AG09319 (cell line): ENCODE data around the gene SPPL3.

Experiments
- DNase-seq: peaks from one replicate; pipeline ENCODE4 v3.0.0-alpha.2; 2010; ENCODE audit warnings: low read depth; ENCODE audit errors: extremely low read depth
- CTCF ChIP-seq: IDR thresholded peaks from 2 replicates; pipeline ENCODE4 v1.5.1; 2011; ENCODE audit warnings: low read depth, mild to moderate bottlenecking, inconsistent platforms, low read length, moderate library complexity

Gene SPPL3

GRCh38 chr12:120724720-120725119 is 179.4 kb downstream of the SPPL3 start:
- TF ChIP-seq CTCF, result no peak
- no peak for DNase-seq

GRCh38 chr12:120722784-120723183 is 181.4 kb downstream of the SPPL3 start:
- no peak for DNase-seq
- TF ChIP-seq CTCF, result no peak

GRCh38 chr12:120721866-120722265 is 182.3 kb downstream of the SPPL3 start:
- no peak for DNase-seq
- no peak for TF ChIP-seq CTCF

GRCh38 chr12:120720987-120721801 is 183.0 kb downstream of the SPPL3 start:
- no peak for TF ChIP-seq CTCF
- DNase-seq, result no peak

- no peak for TF ChIP-seq CTCF
- peak; percentile 35 for DNase-seq
Observed at GRCh38 chr12:120720234-120720986, 183.7 kb downstream of the SPPL3 start.

- no peak for DNase-seq
- no peak for TF ChIP-seq CTCF
Observed at GRCh38 chr12:120719496-120720233, 184.5 kb downstream of the SPPL3 start.
